Kidney epithelial cell (primary cell): ENCODE data around the gene SUMF1. TPM values are rescaled to one million over a fixed set of nuclear protein-coding genes. Genes with fewer than 3 reads are reported as not detected.

Experiments
- DNase-seq: peaks from one replicate; pipeline ENCODE4 v3.0.0-alpha.2; 2010; ENCODE audit warnings: low read depth
- H3K27me3 ChIP-seq: 2 replicates; pipeline ENCODE4 v1.6.0; 2011; ENCODE audit warnings: low read length; ENCODE audit not compliant: control insufficient read depth, insufficient read depth
- H3K36me3 ChIP-seq: 2 replicates; pipeline ENCODE4 v1.5.1; 2011; ENCODE audit warnings: low read length; ENCODE audit not compliant: control insufficient read depth, insufficient read depth
- H3K4me3 ChIP-seq: 2 replicates; pipeline ENCODE4 v1.5.1; 2011; ENCODE audit warnings: low read depth, mild to moderate bottlenecking, control low read depth, low read length
- CTCF ChIP-seq: IDR thresholded peaks from 2 replicates; pipeline ENCODE4 v1.5.1; 2011; ENCODE audit warnings: mild to moderate bottlenecking, moderate library complexity, low read length, control low read depth, inconsistent platforms; ENCODE audit not compliant: insufficient read depth, poor library complexity, severe bottlenecking
- total RNA-seq: library from RNA; depleted of rRNA; stranded (reverse); fragments of >200 nt; gene quantifications from 2 replicates; pipeline ENCODE4 v1.2.3, GENCODE V29; 2015

Gene SUMF1
- total RNA-seq, 1 donor from 2014 or later = 48.0 TPM

GRCh38 chr3:4416427-4416945, 50.6 kb downstream of the SUMF1 start:
- no peak for DNase-seq
- TF ChIP-seq CTCF = no peak
- no peak overlapping the region for H3K4me3 ChIP-seq

GRCh38 chr3:4413467-4413866, 53.6 kb downstream of the SUMF1 start:
- Histone ChIP-seq H3K27me3 (no peaks in the 10 kb centered on the region), H3K36me3 (no peaks in the 10 kb centered on the region), H3K4me3 (no peak overlapping the region)
- no peak for TF ChIP-seq CTCF
- DNase-seq = no peak

More at GRCh38 chr3:4416427-4416945, 50.6 kb downstream of the SUMF1 start:
- Histone ChIP-seq H3K27me3 (no peaks in the 10 kb centered on the region), H3K36me3 (no peaks in the 10 kb centered on the region)

- DNase-seq = no peak
- Histone ChIP-seq H3K4me3 (no peak overlapping the region), H3K36me3 (no peaks in the 10 kb centered on the region), H3K27me3 (no peaks in the 10 kb centered on the region)
- TF ChIP-seq CTCF = no peak
Observed at GRCh38 chr3:4411833-4412232, 55.2 kb downstream of the SUMF1 start.

GRCh38 chr3:4411236-4411635, 55.8 kb downstream of the SUMF1 start:
- Histone ChIP-seq H3K27me3 (no peaks in the 10 kb centered on the region), H3K36me3 (no peaks in the 10 kb centered on the region), H3K4me3 (no peak overlapping the region)
- TF ChIP-seq CTCF = no peak
- no peak for DNase-seq

- no peaks in the 10 kb centered on the region for H3K36me3 ChIP-seq
- DNase-seq = no peak
- H3K27me3 ChIP-seq = no peaks in the 10 kb centered on the region
- no peak for TF ChIP-seq CTCF
- no peak overlapping the region for H3K4me3 ChIP-seq
Observed at GRCh38 chr3:4410606-4411005, 56.5 kb downstream of the SUMF1 start.

- TF ChIP-seq CTCF = no peak
- Histone ChIP-seq H3K27me3 (no peaks in the 10 kb centered on the region), H3K4me3 (no peak overlapping the region), H3K36me3 (no peaks in the 10 kb centered on the region)
- no peak for DNase-seq
Observed at GRCh38 chr3:4409971-4410573, 57.0 kb downstream of the SUMF1 start.
